H1 (cell line): ENCODE data around the gene ZNF646. TPM values are rescaled to one million over a fixed set of nuclear protein-coding genes. Genes with fewer than 3 reads are reported as not detected.

ENCODE experiments used
- BRCA1 ChIP-seq: IDR thresholded peaks from 2 replicates; pipeline ENCODE4 v1.6.1; 2012; ENCODE audit warnings: low read depth, low read length, improper control_type of control experiment
- CEBPB ChIP-seq: IDR thresholded peaks from 2 replicates; pipeline ENCODE4 v1.6.1; 2012; ENCODE audit warnings: low read depth, low read length
- CTBP2 ChIP-seq: IDR thresholded peaks from 2 replicates; pipeline ENCODE4 v1.7.0; 2011; ENCODE audit warnings: borderline replicate concordance, mild to moderate bottlenecking, moderate library complexity, mixed read lengths, low read length; ENCODE audit not compliant: insufficient read depth, insufficient read length
- E2F6 ChIP-seq: IDR thresholded peaks from 2 replicates; pipeline ENCODE4 v1.6.1; 2012; ENCODE audit warnings: inconsistent platforms
- EP300 ChIP-seq, 2 experiments: IDR thresholded peaks; 1 replicate in 1 of 2; 2 replicates in 1 of 2; pipeline ENCODE4 v1.6.1; 2011 to 2012; ENCODE audit warnings: low read depth in 2 of 2, low read length in 2 of 2, mild to moderate bottlenecking in 2 of 2, borderline replicate concordance in 1 of 2, inconsistent platforms in 1 of 2, moderate library complexity in 1 of 2
- EZH2 ChIP-seq: fragments of 200-600 bp; sonication (generic); IDR thresholded peaks from 2 replicates; pipeline ENCODE4 v1.7.1; 2012; ENCODE audit warnings: low read depth, mild to moderate bottlenecking, moderate library complexity, low read length, inconsistent platforms; ENCODE audit not compliant: severe bottlenecking
- GTF2F1 ChIP-seq: IDR thresholded peaks from 2 replicates; pipeline ENCODE4 v1.6.1; 2012; ENCODE audit warnings: low read depth, low read length, improper control_type of control experiment, borderline replicate concordance
- HDAC2 ChIP-seq, 2 experiments: fragments of 300-600 bp in 1 of 2; sonication (generic) in 1 of 2; IDR thresholded peaks; 2 replicates each; pipeline ENCODE4 v1.6.1; 2011 to 2012; ENCODE audit warnings: low read depth in 2 of 2, low read length in 2 of 2, mild to moderate bottlenecking in 2 of 2, moderate library complexity in 2 of 2, borderline replicate concordance in 1 of 2, inconsistent platforms in 1 of 2
- JUND ChIP-seq: IDR thresholded peaks from 2 replicates; pipeline ENCODE4 v1.6.1; 2011; ENCODE audit warnings: mild to moderate bottlenecking, improper control_type of control experiment, low read length
- KDM4A ChIP-seq: IDR thresholded peaks from one replicate; pipeline ENCODE4 v1.7.1; 2012; ENCODE audit warnings: low read depth, mild to moderate bottlenecking, moderate library complexity, low read length, inconsistent platforms; ENCODE audit not compliant: severe bottlenecking
- MAFK ChIP-seq: IDR thresholded peaks from 2 replicates; pipeline ENCODE4 v1.6.1; 2012; ENCODE audit warnings: low read depth, mild to moderate bottlenecking, improper control_type of control experiment, low read length
- PHF8 ChIP-seq: fragments of 200-600 bp; sonication (generic); conservative IDR thresholded peaks from 2 replicates; pipeline ENCODE4 v1.7.1; 2012; ENCODE audit warnings: low read depth, mild to moderate bottlenecking, inconsistent platforms, low read length, moderate library complexity
- POLR2A ChIP-seq, 2 experiments: IDR thresholded peaks; 1 replicate in 1 of 2; 2 replicates in 1 of 2; pipeline ENCODE4 v1.6.1; 2011; ENCODE audit warnings: low read depth in 2 of 2, low read length in 2 of 2, mild to moderate bottlenecking in 2 of 2; ENCODE audit errors: control extremely low read depth in 1 of 2
- POLR2AphosphoS5 ChIP-seq: IDR thresholded peaks from 2 replicates; pipeline ENCODE4 v1.6.1; 2011; ENCODE audit warnings: low read depth, low read length
- RXRA ChIP-seq: IDR thresholded peaks from 2 replicates; pipeline ENCODE4 v1.6.1; 2011; ENCODE audit warnings: low read depth, mild to moderate bottlenecking, low read length, moderate library complexity; ENCODE audit not compliant: insufficient read depth
- SAP30 ChIP-seq: fragments of 300-600 bp; sonication (generic); IDR thresholded peaks from 2 replicates; pipeline ENCODE4 v1.7.1; 2012; ENCODE audit warnings: low read length, moderate library complexity, mild to moderate bottlenecking, inconsistent platforms; ENCODE audit not compliant: insufficient read depth, insufficient replicate concordance
- SIN3A ChIP-seq, 2 experiments: IDR thresholded peaks in 1 of 2; conservative IDR thresholded peaks in 1 of 2; 2 replicates each; pipeline ENCODE4 v1.6.1; 2011 to 2012; ENCODE audit warnings: low read length in 2 of 2, improper control_type of control experiment in 1 of 2, low read depth in 1 of 2, mild to moderate bottlenecking in 1 of 2
- SIRT6 ChIP-seq: IDR thresholded peaks from one replicate; pipeline ENCODE4 v1.7.1; 2012; ENCODE audit warnings: low read length, inconsistent platforms
- SIX5 ChIP-seq: IDR thresholded peaks from 2 replicates; pipeline ENCODE4 v1.6.1; 2011; ENCODE audit warnings: mild to moderate bottlenecking, low read depth, low read length
- SP1 ChIP-seq: IDR thresholded peaks from 2 replicates; pipeline ENCODE4 v1.6.1; 2011; ENCODE audit warnings: low read depth, low read length
- SP2 ChIP-seq: IDR thresholded peaks from 2 replicates; pipeline ENCODE4 v1.6.1; 2012; ENCODE audit warnings: mild to moderate bottlenecking, low read length, inconsistent platforms
- SP4 ChIP-seq: IDR thresholded peaks from 2 replicates; pipeline ENCODE4 v1.6.1; 2012; ENCODE audit warnings: low read length, inconsistent platforms
- SRF ChIP-seq: IDR thresholded peaks from 2 replicates; pipeline ENCODE4 v1.6.1; 2011; ENCODE audit warnings: mild to moderate bottlenecking, low read depth, low read length, moderate library complexity
- TAF1 ChIP-seq: IDR thresholded peaks from 2 replicates; pipeline ENCODE4 v1.6.1; 2011; ENCODE audit warnings: mild to moderate bottlenecking, low read depth, low read length
- TCF12 ChIP-seq: IDR thresholded peaks from 2 replicates; pipeline ENCODE4 v1.6.1; 2011; ENCODE audit warnings: low read depth, mild to moderate bottlenecking, low read length
- TEAD4 ChIP-seq: IDR thresholded peaks from 2 replicates; pipeline ENCODE4 v1.6.1; 2012; ENCODE audit warnings: low read depth, low read length, inconsistent platforms, mixed read lengths
- polyA plus RNA-seq, 7 experiments: library from polyadenylated mRNA; depleted of rRNA in 3 of 7; stranded (reverse) in 5 of 7; unstranded in 2 of 7; fragments of >200 nt in 5 of 7; fragments of 200-250 nt in 2 of 7; gene quantifications; 1 replicate in 5 of 7; 2 replicates in 1 of 7; 4 replicates in 1 of 7; pipeline versions ENCODE4 v1.2.1 to v1.2.3, GENCODE V29; 2011 to 2013; ENCODE audit warnings: missing spikeins in 2 of 7, mixed read lengths in 2 of 7
- total RNA-seq: library from RNA; stranded (reverse); fragmentation: NEBNext Ultra II Directional; extraction: Animal tissue kit (Norgen Biotek cat#: 25700); gene quantifications from 2 replicates; pipeline ENCODE4 v1.2.1, GENCODE V29; 2021

ZNF646 gene
- total and polyA plus RNA-seq, 2 of the 8 experiments (the other 6 are each of a cell fraction or from before 2014, with no cell fraction given): 6.5 to 25.0 TPM

DNA sequence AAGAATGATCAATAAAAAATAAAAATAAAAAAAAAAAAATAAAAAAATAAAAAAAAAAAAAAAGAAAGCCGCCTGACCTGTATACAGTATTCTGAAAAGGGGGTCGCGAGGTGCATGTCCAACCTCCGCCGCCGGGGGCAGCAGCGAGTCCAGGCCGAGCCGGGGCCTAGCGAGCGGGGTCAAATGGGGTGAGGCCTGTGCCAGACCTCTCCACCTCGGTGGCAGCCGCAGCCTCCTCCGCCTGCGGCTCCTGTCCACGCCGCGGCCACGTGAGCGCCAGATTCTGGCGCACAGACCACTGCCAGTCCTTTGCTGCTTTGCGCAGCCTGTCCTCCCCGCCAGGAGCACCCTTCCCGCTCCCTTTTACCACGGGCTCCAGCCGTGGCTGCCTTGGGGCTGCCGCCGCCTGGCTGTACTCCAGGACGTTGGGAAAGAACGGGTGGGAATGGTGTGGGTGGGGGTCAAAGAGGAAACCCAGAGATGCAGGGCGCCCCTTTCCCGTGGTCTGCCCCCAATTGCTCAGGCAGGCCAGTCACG lies 31.5 kb downstream of the ZNF646 start (continued):
- TF ChIP-seq MAFK (no peak), PHF8 (no peak), POLR2AphosphoS5 (no peak), CTBP2 (no peak), EP300 (IDR thresholded peaks at IDR 0.05; ENCODE audit: borderline replicate concordance in 1 of 2, low read depth in 2 of 2, low read length in 2 of 2) (no peak), GTF2F1 (no peak), JUND (no peak), CEBPB (no peak), RXRA (peak; percentile 85), SP1 (no peak), SAP30 (no peak), BRCA1 (no peak), SP4 (no peak), HDAC2 (IDR thresholded peaks at IDR 0.05; ENCODE audit: borderline replicate concordance in 1 of 2, low read depth in 2 of 2, low read length in 2 of 2) (no peak), POLR2A (IDR thresholded peaks at IDR 0.05; ENCODE audit: control extremely low read depth in 1 of 2, low read depth in 2 of 2, low read length in 2 of 2) (no peak), EZH2 (no peak), E2F6 (peak; percentile 44; the same call in 1 of the 2 replicates), SRF (no peak), TCF12 (no peak), TEAD4 (peak; percentile 20; the same call in 1 of the 2 replicates), SIRT6 (no peak), SIX5 (no peak), SP2 (no peak), SIN3A (conservative IDR thresholded peaks at IDR 0.05 in 1 of 2, IDR thresholded peaks at IDR 0.05 in 1 of 2; ENCODE audit: low read depth in 1 of 2, low read length in 2 of 2) (0 out of 4 replicates have a peak, but pooled peaks of 1 of the 2 experiments have one; percentile 42), KDM4A (no peak), TAF1 (no peak)
